HL-60 (cell line): ENCODE measurements around the gene BHLHE23.

Experiments used
- GABPA ChIP-seq: IDR thresholded peaks from 2 replicates; pipeline ENCODE4 v1.6.1; 2012; ENCODE audit warnings: low read depth
- POLR2AphosphoS5 ChIP-seq: IDR thresholded peaks from 2 replicates; pipeline ENCODE4 v1.6.1; 2012; ENCODE audit warnings: low read depth
- SPI1 ChIP-seq: IDR thresholded peaks from 2 replicates; pipeline ENCODE4 v1.6.1; 2012; ENCODE audit warnings: low read depth, mild to moderate bottlenecking, borderline replicate concordance
- TF ChIP-seq, protein P1 (sequence below): IDR thresholded peaks from one replicate; pipeline ENCODE4 v1.5.1; 2011; ENCODE audit warnings: low read length, control low read depth, inconsistent platforms; ENCODE audit not compliant: insufficient read depth

- TF ChIP-seq POLR2AphosphoS5 (no peak), GABPA (no peak), SPI1 (no peak)
- TF ChIP-seq, protein P1, sequence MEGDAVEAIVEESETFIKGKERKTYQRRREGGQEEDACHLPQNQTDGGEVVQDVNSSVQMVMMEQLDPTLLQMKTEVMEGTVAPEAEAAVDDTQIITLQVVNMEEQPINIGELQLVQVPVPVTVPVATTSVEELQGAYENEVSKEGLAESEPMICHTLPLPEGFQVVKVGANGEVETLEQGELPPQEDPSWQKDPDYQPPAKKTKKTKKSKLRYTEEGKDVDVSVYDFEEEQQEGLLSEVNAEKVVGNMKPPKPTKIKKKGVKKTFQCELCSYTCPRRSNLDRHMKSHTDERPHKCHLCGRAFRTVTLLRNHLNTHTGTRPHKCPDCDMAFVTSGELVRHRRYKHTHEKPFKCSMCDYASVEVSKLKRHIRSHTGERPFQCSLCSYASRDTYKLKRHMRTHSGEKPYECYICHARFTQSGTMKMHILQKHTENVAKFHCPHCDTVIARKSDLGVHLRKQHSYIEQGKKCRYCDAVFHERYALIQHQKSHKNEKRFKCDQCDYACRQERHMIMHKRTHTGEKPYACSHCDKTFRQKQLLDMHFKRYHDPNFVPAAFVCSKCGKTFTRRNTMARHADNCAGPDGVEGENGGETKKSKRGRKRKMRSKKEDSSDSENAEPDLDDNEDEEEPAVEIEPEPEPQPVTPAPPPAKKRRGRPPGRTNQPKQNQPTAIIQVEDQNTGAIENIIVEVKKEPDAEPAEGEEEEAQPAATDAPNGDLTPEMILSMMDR = no peak
Observed at GRCh38 chr20:63047267-63047666, 40.5 kb upstream of the BHLHE23 start.
